Keratinocyte (primary cell): ENCODE measurements around the gene CLPSL1. TPM values are rescaled to one million over a fixed set of nuclear protein-coding genes. Genes with fewer than 3 reads are reported as not detected.

Experiments used
- DNase-seq: peaks from one replicate; pipeline ENCODE4 v3.0.0-alpha.2; 2011; ENCODE audit warnings: low read depth, missing footprints, low spot score
- FAIRE-seq: peaks from 2 replicates; lab custom pipeline; 2011; peaks lifted over from hg19 to GRCh38; lab: Jason Lieb, UNC
- H2AFZ ChIP-seq: 2 replicates; pipeline ENCODE4 v1.6.0; 2012; ENCODE audit warnings: low read length, control low read depth, inconsistent platforms; ENCODE audit not compliant: control insufficient read depth
- H3K27ac ChIP-seq: 2 replicates; pipeline ENCODE4 v1.5.1; 2011; ENCODE audit warnings: low read length; ENCODE audit not compliant: control insufficient read depth, insufficient read depth
- H3K27me3 ChIP-seq: 3 replicates; pipeline ENCODE4 v1.6.0; 2011; ENCODE audit warnings: low read length; ENCODE audit not compliant: control insufficient read depth, insufficient read depth; ENCODE audit errors: extremely low read depth
- H3K36me3 ChIP-seq, 2 experiments: 2 replicates in 1 of 2; 3 replicates in 1 of 2; pipeline ENCODE4 v1.5.1; 2011; ENCODE audit warnings: low read length in 2 of 2, mild to moderate bottlenecking in 1 of 2; ENCODE audit not compliant: control insufficient read depth in 2 of 2, insufficient read depth in 2 of 2; ENCODE audit errors: extremely low read depth in 1 of 2
- H3K4me1 ChIP-seq: 3 replicates; pipeline ENCODE4 v1.5.1; 2011; ENCODE audit warnings: low read length; ENCODE audit not compliant: control insufficient read depth, insufficient read depth; ENCODE audit errors: extremely low read depth
- H3K4me2 ChIP-seq: 3 replicates; pipeline ENCODE4 v1.6.0; 2011; ENCODE audit warnings: low read depth, low read length; ENCODE audit not compliant: control insufficient read depth, insufficient read depth; ENCODE audit errors: extremely low read depth
- H3K4me3 ChIP-seq, 3 experiments: fragments of 200-600 bp in 1 of 3; sonication (generic) in 1 of 3; 2 replicates in 2 of 3; 3 replicates in 1 of 3; pipeline ENCODE4 v1.5.1; 2011 to 2016; ENCODE audit warnings: low read length in 3 of 3, mild to moderate bottlenecking in 3 of 3, control low read depth in 2 of 3, inconsistent platforms in 1 of 3, low read depth in 1 of 3, mixed read lengths in 1 of 3, mixed run types in 1 of 3, moderate library complexity in 1 of 3; ENCODE audit not compliant: control insufficient read depth in 2 of 3, insufficient read depth in 2 of 3; ENCODE audit errors: extremely low read depth in 1 of 3
- H3K79me2 ChIP-seq: 2 replicates; pipeline ENCODE4 v1.6.0; 2012; ENCODE audit warnings: low read length; ENCODE audit not compliant: control insufficient read depth, insufficient read depth
- H3K9ac ChIP-seq: 3 replicates; pipeline ENCODE4 v1.6.0; 2011; ENCODE audit warnings: low read length; ENCODE audit not compliant: control insufficient read depth, insufficient read depth; ENCODE audit errors: extremely low read depth
- H3K9me1 ChIP-seq: 3 replicates; pipeline ENCODE4 v1.6.0; 2011; ENCODE audit warnings: low read length; ENCODE audit not compliant: control insufficient read depth, insufficient read depth; ENCODE audit errors: extremely low read depth
- H3K9me3 ChIP-seq: 2 replicates; pipeline ENCODE4 v1.5.1; 2012; ENCODE audit warnings: low read depth, low read length; ENCODE audit not compliant: control insufficient read depth
- H4K20me1 ChIP-seq: 3 replicates; pipeline ENCODE4 v1.6.0; 2011; ENCODE audit warnings: low read length; ENCODE audit not compliant: control insufficient read depth, insufficient read depth; ENCODE audit errors: extremely low read depth
- CTCF ChIP-seq, 3 experiments: IDR thresholded peaks in 1 of 3; conservative IDR thresholded peaks in 1 of 3; optimal IDR thresholded peaks in 1 of 3; 2 replicates in 2 of 3; 3 replicates in 1 of 3; pipeline versions ENCODE3 to v1.5.1; 2011; ENCODE audit warnings: low read length in 3 of 3, mild to moderate bottlenecking in 3 of 3, moderate library complexity in 2 of 3, control low read depth in 1 of 3, inconsistent platforms in 1 of 3; ENCODE audit not compliant: insufficient read depth in 2 of 3; ENCODE audit errors: extremely low read depth in 1 of 3
- EZH2 ChIP-seq: IDR thresholded peaks from one replicate; pipeline ENCODE4 v1.6.1; 2012; ENCODE audit warnings: inconsistent platforms, mild to moderate bottlenecking, low read length, moderate library complexity
- dilution Hi-C: fragments of 300-500 bp; cut with MboI; formaldehyde crosslinking; loops from one replicate; pipeline ENCODE4 v1.7.0; 2020; ENCODE audit warnings: low sequenced_read_pairs; ENCODE audit not compliant: extremely low pct_ligation_motif_present
- polyA plus RNA-seq, 5 experiments: library from polyadenylated mRNA; depleted of rRNA in 3 of 5; stranded (reverse) in 3 of 5; stranded (forward) in 1 of 5; unstranded in 1 of 5; fragments of >200 nt; gene quantifications; 1 replicate in 1 of 5; 2 replicates in 3 of 5; 3 replicates in 1 of 5; pipeline versions ENCODE4 v1.2.1 to v1.2.3, GENCODE V29; 2011 to 2012; ENCODE audit warnings: missing spikeins in 2 of 5, low read depth in 1 of 5, low replicate concordance in 1 of 5

The CLPSL1 gene
- polyA plus RNA-seq, 1 donor (not counting 4 experiments of a cell fraction or from before 2014, with no cell fraction given) = not detected

- no peak for FAIRE-seq
- Histone ChIP-seq H4K20me1 (no peaks in the 10 kb centered on the region), H3K27ac (no peak within 1 kb of the TSS), H3K9me3 (no peaks in the 10 kb centered on the region), H3K9ac (no peak within 1 kb of the TSS), H3K9me1 (no peaks in the 10 kb centered on the region), H3K27me3 (no peaks in the 10 kb centered on the region), H3K4me3 (no peak within 1 kb of the TSS), H2AFZ (no peak within 1 kb of the TSS), H3K4me2 (no peak within 1 kb of the TSS), H3K79me2 (no peaks in the 10 kb centered on the region), H3K4me1 (peaks cover 23% of the 10 kb centered on the region), H3K36me3 (no peaks in the 10 kb centered on the region)
- TF ChIP-seq EZH2 (no peak), CTCF (optimal IDR thresholded peaks at IDR 0.05 in 1 of 3, IDR thresholded peaks at IDR 0.05 in 1 of 3, conservative IDR thresholded peaks at IDR 0.05 in 1 of 3; ENCODE audit: extremely low read depth in 1 of 3, insufficient read depth in 2 of 3, low read length in 3 of 3) (no peak)
- DNase-seq = no peak
- dilution Hi-C loops = loop anchor here (25.0 kb wide), 1 partner anchor 175 kb away; no protein-coding TSS in a partner anchor
Measured at GRCh38 chr6:35736982-35737412, 43.8 kb upstream of the CLPSL1 start, which contains the start of gene ARMC12. Gene ARMC12 (plus strand): TSS chr6:35737032. CDS start chr6:35737109, 77 bp downstream.

GRCh38 chr6:35737413-35738211 is 43.2 kb upstream of the CLPSL1 start:
- no peak overlapping the region for H3K4me3 ChIP-seq
- H3K27ac ChIP-seq = no peak overlapping the region
- peak; percentile 57 for FAIRE-seq
- no peaks in the 10 kb centered on the region for H3K9me3 ChIP-seq
- H3K36me3 ChIP-seq = no peaks in the 10 kb centered on the region
- no peak overlapping the region for H2AFZ ChIP-seq
- H4K20me1 ChIP-seq = no peaks in the 10 kb centered on the region
- no peak overlapping the region for H3K9ac ChIP-seq
- H3K4me2 ChIP-seq = no peak overlapping the region
- no peaks in the 10 kb centered on the region for H3K79me2 ChIP-seq
- H3K27me3 ChIP-seq = no peaks in the 10 kb centered on the region
- H3K4me1 ChIP-seq = peaks cover 17% of the 10 kb centered on the region
- no peaks in the 10 kb centered on the region for H3K9me1 ChIP-seq
- peak in 2 of 3 experiments; percentile 56 to 80 for TF ChIP-seq CTCF (optimal IDR thresholded peaks at IDR 0.05 in 1 of 3, IDR thresholded peaks at IDR 0.05 in 1 of 3, conservative IDR thresholded peaks at IDR 0.05 in 1 of 3; ENCODE audit: extremely low read depth in 1 of 3, insufficient read depth in 2 of 3, low read length in 3 of 3)
- no peak for TF ChIP-seq EZH2
- peak; percentile 30 for DNase-seq
- dilution Hi-C loops = loop anchor here (25.0 kb wide), 1 partner anchor 175 kb away; no protein-coding TSS in a partner anchor
